ENCODE results near the gene MBOAT7.

MBOAT7 gene

GRCh38 chr19:54169149-54169740, 20.1 kb downstream of the MBOAT7 start:
- no peak for DNase-seq (ENCODE audit: extremely low read depth, low read depth)
- no peak overlapping the region for H3K4me3 ChIP-seq (replicated peaks; ENCODE audit: low read depth, low read length)
- no peak for TF ChIP-seq CTCF (IDR thresholded peaks at IDR 0.05; ENCODE audit: low read depth, low read length, missing control alignments)

GRCh38 chr19:54168174-54168917, 21.0 kb downstream of the MBOAT7 start:
- TF ChIP-seq CTCF (IDR thresholded peaks at IDR 0.05; ENCODE audit: low read depth, low read length, missing control alignments) = peak; percentile 85
- no peak overlapping the region for H3K4me3 ChIP-seq (replicated peaks; ENCODE audit: low read depth, low read length)
- peak; percentile 70 for DNase-seq (ENCODE audit: extremely low read depth, low read depth)

GRCh38 chr19:54165222-54165621, 24.2 kb downstream of the MBOAT7 start:
- no peak for DNase-seq (ENCODE audit: extremely low read depth, low read depth)
- H3K4me3 ChIP-seq (replicated peaks; ENCODE audit: low read depth, low read length) = no peak overlapping the region
- TF ChIP-seq CTCF (IDR thresholded peaks at IDR 0.05; ENCODE audit: low read depth, low read length, missing control alignments) = no peak

- no peak for DNase-seq (ENCODE audit: extremely low read depth, low read depth)
- no peak overlapping the region for H3K4me3 ChIP-seq (replicated peaks; ENCODE audit: low read depth, low read length)
- TF ChIP-seq CTCF (IDR thresholded peaks at IDR 0.05; ENCODE audit: low read depth, low read length, missing control alignments) = no peak
Observed at GRCh38 chr19:54164369-54165068, 24.9 kb downstream of the MBOAT7 start.

GRCh38 chr19:54162884-54163283, 26.5 kb downstream of the MBOAT7 start:
- H3K4me3 ChIP-seq (replicated peaks; ENCODE audit: low read depth, low read length) = no peak overlapping the region
- DNase-seq (ENCODE audit: extremely low read depth, low read depth) = no peak
- no peak for TF ChIP-seq CTCF (IDR thresholded peaks at IDR 0.05; ENCODE audit: low read depth, low read length, missing control alignments)

- no peak for DNase-seq (ENCODE audit: extremely low read depth, low read depth)
Observed at GRCh38 chr19:54162241-54162805, 27.1 kb downstream of the MBOAT7 start.

More at GRCh38 chr19:54162241-54162805, 27.1 kb downstream of the MBOAT7 start:
- peak overlapping the region; percentile 29 for H3K4me3 ChIP-seq (replicated peaks; ENCODE audit: low read depth, low read length)
- TF ChIP-seq CTCF (IDR thresholded peaks at IDR 0.05; ENCODE audit: low read depth, low read length, missing control alignments) = no peak
